CD4-positive, alpha-beta memory T cell (primary cell): ENCODE results near the gene CDK5RAP3. TPM values are rescaled to one million over a fixed set of nuclear protein-coding genes. Genes with fewer than 3 reads are reported as not detected.
A peak's percentile ranks its signal among the peaks of the same experiment; 100 is the strongest.

Experiments
- CTCF ChIA-PET: fragments of 350-600 bp; sonication (Branson Sonifier 250); formaldehyde crosslinking; loops from one replicate; lab custom pipeline; 2021; ENCODE audit warnings: inconsistent platforms; ENCODE audit not compliant: partially characterized antibody; lab: Charles Lee
- POLR2A ChIA-PET: fragments of 350-600 bp; sonication (Branson Sonifier 250); formaldehyde crosslinking; loops from one replicate; lab custom pipeline; 2021; ENCODE audit not compliant: partially characterized antibody; lab: Charles Lee
- DNase-seq, 5 donors: peaks; one replicate each; pipeline versions ENCODE4 v3.0.0 to v3.0.0-alpha.2; 2020 to 2022; ENCODE audit warnings: mixed read lengths in 1 of 5
- H3K27ac ChIP-seq: one replicate; pipeline ENCODE4 v1.7.0; 2013; ENCODE audit warnings: low read depth, low read length
- H3K27me3 ChIP-seq: 2 replicates; pipeline ENCODE4 v1.7.0; 2013; ENCODE audit warnings: mild to moderate bottlenecking, low read length, moderate library complexity; ENCODE audit not compliant: insufficient read depth
- H3K36me3 ChIP-seq: 2 replicates; pipeline ENCODE4 v1.7.0; 2013; ENCODE audit warnings: mild to moderate bottlenecking, low read length, moderate library complexity; ENCODE audit not compliant: insufficient read depth
- H3K4me1 ChIP-seq: 2 replicates; pipeline ENCODE4 v1.7.0; 2013; ENCODE audit warnings: mild to moderate bottlenecking, low read length, moderate library complexity; ENCODE audit not compliant: insufficient read depth
- H3K4me3 ChIP-seq, 2 donors: one replicate each; pipeline ENCODE4 v1.7.0; 2013; ENCODE audit warnings: low read length in 2 of 2, mild to moderate bottlenecking in 1 of 2
- H3K9me3 ChIP-seq, 2 donors: one replicate each; pipeline ENCODE4 v1.7.0; 2013; ENCODE audit warnings: low read length in 2 of 2, control low read depth in 1 of 2; ENCODE audit not compliant: control insufficient read depth in 1 of 2
- H3K27ac Mint-ChIP-seq, 7 donors: one replicate each; pipeline ENCODE4 v1.8.0; 2020 to 2021; ENCODE audit warnings: mixed read lengths in 7 of 7, mild to moderate bottlenecking in 6 of 7, inconsistent platforms in 3 of 7, moderate library complexity in 3 of 7
- H3K27me3 Mint-ChIP-seq, 2 donors: one replicate each; pipeline ENCODE4 v1.8.0; 2020 to 2021; ENCODE audit warnings: mixed read lengths in 2 of 2
- H3K36me3 Mint-ChIP-seq, 2 donors: one replicate each; pipeline ENCODE4 v1.8.0; 2020 to 2021; ENCODE audit warnings: mixed read lengths in 2 of 2, inconsistent platforms in 1 of 2, mild to moderate bottlenecking in 1 of 2
- H3K4me1 Mint-ChIP-seq, 4 donors: one replicate each; pipeline ENCODE4 v1.8.0; 2020 to 2021; ENCODE audit warnings: mixed read lengths in 4 of 4, mild to moderate bottlenecking in 1 of 4
- H3K4me3 Mint-ChIP-seq, 8 donors: one replicate each; pipeline ENCODE4 v1.8.0; 2020 to 2021; ENCODE audit warnings: mixed read lengths in 8 of 8, mild to moderate bottlenecking in 7 of 8, moderate library complexity in 6 of 8, inconsistent platforms in 3 of 8
- H3K9me3 Mint-ChIP-seq, 8 donors: one replicate each; pipeline ENCODE4 v1.8.0; 2020 to 2021; ENCODE audit warnings: mixed read lengths in 8 of 8, mild to moderate bottlenecking in 5 of 8, inconsistent platforms in 3 of 8, moderate library complexity in 1 of 8
- intact Hi-C: fragments of 100-400 bp; cut with micrococcal nuclease; formaldehyde crosslinking; loops from one replicate; pipeline ENCODE4 v1.15.1; 2023
- polyA plus RNA-seq, 2 donors: library from polyadenylated mRNA; unstranded; fragments of 300-500 nt; fragmentation: Illumina TruSeq; gene quantifications; one replicate each; pipeline ENCODE4 v1.2.3, GENCODE V29; 2021
- total RNA-seq, 2 experiments: library from RNA; stranded (reverse); gene quantifications; one replicate each; pipeline ENCODE4 v1.2.3, GENCODE V29; 2021

CDK5RAP3 gene
- total and polyA plus RNA-seq, 4 experiments from 2014 or later, result 75.1 to 343 (median 220) TPM

DNA sequence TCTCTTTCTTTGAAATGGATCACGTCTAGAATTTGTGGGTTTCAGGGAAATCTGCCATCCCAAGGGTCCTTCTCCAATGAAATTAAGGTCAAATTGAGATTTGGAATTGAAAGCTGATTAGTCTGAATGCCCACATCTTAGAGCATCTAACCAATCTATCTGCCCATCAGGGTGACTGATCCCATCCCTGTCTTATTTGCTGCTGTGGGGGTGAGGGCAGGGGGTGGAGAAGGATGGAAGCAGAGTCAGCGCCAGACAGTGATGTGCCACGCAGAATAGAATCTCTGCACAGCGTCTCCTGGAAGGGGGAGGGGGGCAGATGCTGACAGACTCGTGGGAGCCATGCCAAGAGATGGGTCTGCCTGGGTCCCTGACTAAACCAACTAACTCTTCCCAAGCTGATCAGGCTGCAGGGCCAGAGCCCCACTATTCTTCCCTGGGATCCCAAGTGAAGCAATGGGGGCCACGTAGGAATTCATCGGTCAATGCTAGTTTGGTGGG is 32.1 kb downstream of the CDK5RAP3 start:
- Mint-ChIP-seq H3K9me3 (no peaks in the 10 kb centered on the region), H3K4me3 (no peak overlapping the region), H3K4me1 (peaks cover 0 to 5% (median under 1%) of the 10 kb centered on the region in 4 donors), H3K27ac (no peak overlapping the region), H3K27me3 (peaks cover 5 to 20% of the 10 kb centered on the region in 2 donors), H3K36me3 (no peaks in the 10 kb centered on the region)
- Histone ChIP-seq H3K27me3 (no peaks in the 10 kb centered on the region), H3K9me3 (no peaks in the 10 kb centered on the region), H3K27ac (no peak overlapping the region), H3K4me1 (peaks cover 4% of the 10 kb centered on the region), H3K4me3 (no peak overlapping the region), H3K36me3 (no peaks in the 10 kb centered on the region)
- intact Hi-C loops, result no loop called here
- POLR2A ChIA-PET, result no interaction called here
- DNase-seq, result no peak
- CTCF ChIA-PET, result interaction anchor here (0.6 kb wide), 1 partner anchor 634 kb away, joined by 4 read pairs; no protein-coding TSS in a partner anchor

DNA sequence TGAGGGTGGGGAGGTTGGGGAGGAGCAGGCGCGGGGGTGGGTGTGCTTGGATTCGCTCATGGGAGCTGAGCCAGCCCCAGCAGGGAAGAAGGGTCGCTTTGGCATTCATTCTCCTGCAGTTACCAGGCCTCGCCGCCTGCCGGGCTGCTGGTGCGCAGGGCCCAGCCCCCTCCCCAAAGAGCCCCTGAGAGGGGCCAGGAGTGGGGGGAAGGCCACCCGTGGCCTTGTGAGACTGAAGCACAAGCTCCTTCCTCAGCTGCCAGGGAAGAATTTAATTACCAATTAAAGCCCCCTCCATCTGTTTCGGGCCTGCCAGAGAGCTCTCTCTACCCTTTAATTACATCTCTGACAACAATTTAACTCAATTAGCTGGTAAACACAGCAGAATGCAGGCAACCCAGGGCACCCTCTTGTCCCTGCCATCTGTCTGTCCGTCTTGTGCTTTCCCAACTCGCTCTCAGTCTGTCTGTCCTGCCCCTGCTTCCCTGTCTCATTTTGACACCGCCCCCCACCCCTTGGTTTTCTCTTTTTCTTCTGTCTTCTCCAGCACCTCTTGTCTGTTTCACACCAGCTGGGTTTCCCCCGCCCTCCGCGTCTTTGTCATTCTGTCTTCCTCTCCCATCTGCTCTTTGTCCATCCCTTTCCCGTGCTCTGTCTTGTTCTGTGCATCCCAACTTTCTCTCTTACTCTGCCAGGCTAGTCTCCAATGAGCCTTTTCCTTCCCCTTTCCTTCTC is 32.7 kb downstream of the CDK5RAP3 start:
- Histone ChIP-seq H3K27me3 (no peaks in the 10 kb centered on the region), H3K36me3 (no peaks in the 10 kb centered on the region), H3K4me3 (no peak overlapping the region), H3K9me3 (no peaks in the 10 kb centered on the region), H3K4me1 (peaks cover 4% of the 10 kb centered on the region), H3K27ac (no peak overlapping the region)
- no peak for DNase-seq
- ChIA-PET CTCF (interaction anchor here (0.6 to 0.8 kb wide), 2 partner anchors 57 to 633 kb away, joined by 3 read pairs; no protein-coding TSS in a partner anchor), POLR2A (no interaction called here)
- intact Hi-C loops, result no loop called here
- H3K4me3 Mint-ChIP-seq, result no peak overlapping the region
- H3K36me3 Mint-ChIP-seq, result no peaks in the 10 kb centered on the region
- H3K4me1 Mint-ChIP-seq, result peaks cover 0 to 5% (median under 1%) of the 10 kb centered on the region in 4 donors
- H3K9me3 Mint-ChIP-seq, result no peaks in the 10 kb centered on the region
- H3K27ac Mint-ChIP-seq, result no peak overlapping the region
- H3K27me3 Mint-ChIP-seq, result peaks cover 6 to 22% of the 10 kb centered on the region in 2 donors

DNA sequence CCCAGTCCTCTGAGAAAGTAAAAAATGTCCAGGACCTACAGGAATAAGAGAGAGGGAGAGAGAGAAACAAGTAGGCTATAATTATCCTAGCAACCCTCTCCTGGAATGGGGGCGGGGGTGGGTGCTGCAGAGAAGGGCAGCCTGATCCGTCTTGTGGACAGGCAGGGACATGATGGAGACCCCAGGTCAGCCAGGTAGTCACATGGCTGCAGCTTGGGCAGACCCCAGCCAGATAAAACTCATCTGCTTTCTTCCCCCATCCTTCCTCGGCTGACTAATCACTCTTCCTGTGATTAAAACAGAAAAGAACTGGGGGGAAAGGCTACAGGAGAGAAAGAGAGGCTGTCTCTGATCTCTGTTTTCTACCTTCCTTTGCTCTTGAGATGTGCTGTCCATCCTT is 34.1 kb downstream of the CDK5RAP3 start:
- peaks cover 3% of the 10 kb centered on the region for H3K27me3 ChIP-seq
- ChIA-PET CTCF (no interaction called here), POLR2A (no interaction called here)
- peaks cover 4% of the 10 kb centered on the region for H3K4me1 ChIP-seq
- H3K36me3 ChIP-seq, result no peaks in the 10 kb centered on the region
- no peak for DNase-seq
- no peaks in the 10 kb centered on the region for H3K36me3 Mint-ChIP-seq
- H3K27ac ChIP-seq, result no peak overlapping the region
- H3K4me3 ChIP-seq, result no peak overlapping the region
- no peak overlapping the region for H3K27ac Mint-ChIP-seq
- no peaks in the 10 kb centered on the region for H3K9me3 ChIP-seq
- peaks cover 11 to 29% of the 10 kb centered on the region in 2 donors for H3K27me3 Mint-ChIP-seq
- no peaks in the 10 kb centered on the region for H3K9me3 Mint-ChIP-seq
- intact Hi-C loops, result no loop called here
- no peak overlapping the region for H3K4me3 Mint-ChIP-seq
- H3K4me1 Mint-ChIP-seq, result no peaks in the 10 kb centered on the region

DNA sequence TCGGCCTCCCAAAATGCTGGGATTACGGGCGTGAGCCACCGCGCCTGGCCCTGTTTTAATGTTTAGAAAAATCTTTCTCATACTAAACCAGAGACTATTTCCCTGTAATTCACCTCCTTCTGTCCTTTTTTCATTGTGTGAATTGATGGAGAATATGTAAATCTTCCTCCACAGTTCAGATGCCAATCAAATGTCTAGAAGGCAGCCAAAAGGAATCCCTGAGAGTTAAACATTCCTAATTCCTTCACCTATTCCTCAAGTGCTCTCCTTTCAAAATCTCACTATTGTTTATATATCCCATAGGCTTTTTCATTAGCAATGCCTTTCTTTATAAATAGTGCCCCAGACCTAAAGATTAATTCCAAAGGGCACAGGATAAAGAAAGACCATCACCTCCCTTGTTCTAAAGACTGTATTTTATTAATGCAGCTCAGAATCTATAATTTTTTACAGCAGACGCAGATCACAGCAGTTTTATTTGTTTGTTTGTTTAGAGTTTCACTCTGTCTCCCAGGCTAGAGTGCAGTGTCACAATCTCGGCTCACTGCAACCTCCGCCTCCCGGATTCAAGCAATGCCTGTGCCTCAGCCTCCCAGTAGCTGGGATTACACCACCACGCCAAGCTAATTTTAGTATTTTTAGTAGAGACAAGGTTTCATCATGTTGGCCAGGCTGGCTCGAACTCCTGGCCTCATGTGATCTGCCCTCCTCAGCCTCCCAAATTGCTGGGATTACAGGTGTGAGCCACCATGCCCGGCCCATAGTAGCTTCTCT is 36.2 kb downstream of the CDK5RAP3 start:
- Histone ChIP-seq H3K4me3 (no peak overlapping the region), H3K27ac (no peak overlapping the region), H3K27me3 (peaks cover 11% of the 10 kb centered on the region), H3K4me1 (peaks cover 11% of the 10 kb centered on the region), H3K36me3 (no peaks in the 10 kb centered on the region), H3K9me3 (no peaks in the 10 kb centered on the region)
- no peaks in the 10 kb centered on the region for H3K36me3 Mint-ChIP-seq
- ChIA-PET POLR2A (no interaction called here), CTCF (interaction anchor here (1.4 kb wide), 1 partner anchor 72 kb away, joined by 4 read pairs; no protein-coding TSS in a partner anchor)
- H3K4me3 Mint-ChIP-seq, result no peak overlapping the region
- H3K9me3 Mint-ChIP-seq, result no peaks in the 10 kb centered on the region
- intact Hi-C loops, result no loop called here
- H3K27ac Mint-ChIP-seq, result no peak overlapping the region
- peaks cover 6 to 11% (median 10%) of the 10 kb centered on the region in 4 donors for H3K4me1 Mint-ChIP-seq
- no peak for DNase-seq
- peaks cover 21 to 39% of the 10 kb centered on the region in 2 donors for H3K27me3 Mint-ChIP-seq

DNA sequence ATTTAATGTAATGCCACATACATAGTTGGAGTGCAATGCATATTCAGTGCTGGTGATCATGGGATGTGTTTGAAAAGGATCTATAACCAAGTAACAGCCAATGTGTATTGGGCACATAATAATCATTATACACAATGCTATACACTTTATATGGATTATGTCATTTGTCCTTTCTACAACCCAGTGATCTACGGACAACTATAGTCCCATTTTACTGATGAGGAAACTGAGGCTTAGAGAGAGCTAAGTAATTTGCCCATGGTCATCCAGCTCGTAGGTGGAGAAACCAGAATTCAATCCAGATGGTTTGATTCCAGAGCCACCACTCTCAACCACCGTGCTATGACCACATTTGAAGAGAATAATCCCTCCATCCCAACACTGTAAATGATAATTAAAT is 39.3 kb downstream of the CDK5RAP3 start:
- no peak for DNase-seq
- CTCF ChIA-PET, result interaction anchor here (0.8 to 2.9 kb wide), 9 partner anchors 10 to 167 kb away, joined by 3 to 22 read pairs (median 4); partner anchors contain the start of gene CDK5RAP3
- H3K9me3 Mint-ChIP-seq, result no peaks in the 10 kb centered on the region
- no peaks in the 10 kb centered on the region for H3K36me3 ChIP-seq
- H3K27me3 ChIP-seq, result peaks cover 11% of the 10 kb centered on the region
- H3K4me1 ChIP-seq, result peaks cover 8% of the 10 kb centered on the region
- POLR2A ChIA-PET, result no interaction called here
- H3K9me3 ChIP-seq, result no peaks in the 10 kb centered on the region
- no peaks in the 10 kb centered on the region for H3K36me3 Mint-ChIP-seq
- H3K4me1 Mint-ChIP-seq, result peaks cover 8 to 18% (median 13%) of the 10 kb centered on the region in 4 donors
- H3K27ac ChIP-seq, result no peak overlapping the region
- no peak overlapping the region for H3K27ac Mint-ChIP-seq
- intact Hi-C loops, result no loop called here
- H3K4me3 Mint-ChIP-seq, result no peak overlapping the region
- peaks cover 22 to 44% of the 10 kb centered on the region in 2 donors for H3K27me3 Mint-ChIP-seq
- no peak overlapping the region for H3K4me3 ChIP-seq

DNA sequence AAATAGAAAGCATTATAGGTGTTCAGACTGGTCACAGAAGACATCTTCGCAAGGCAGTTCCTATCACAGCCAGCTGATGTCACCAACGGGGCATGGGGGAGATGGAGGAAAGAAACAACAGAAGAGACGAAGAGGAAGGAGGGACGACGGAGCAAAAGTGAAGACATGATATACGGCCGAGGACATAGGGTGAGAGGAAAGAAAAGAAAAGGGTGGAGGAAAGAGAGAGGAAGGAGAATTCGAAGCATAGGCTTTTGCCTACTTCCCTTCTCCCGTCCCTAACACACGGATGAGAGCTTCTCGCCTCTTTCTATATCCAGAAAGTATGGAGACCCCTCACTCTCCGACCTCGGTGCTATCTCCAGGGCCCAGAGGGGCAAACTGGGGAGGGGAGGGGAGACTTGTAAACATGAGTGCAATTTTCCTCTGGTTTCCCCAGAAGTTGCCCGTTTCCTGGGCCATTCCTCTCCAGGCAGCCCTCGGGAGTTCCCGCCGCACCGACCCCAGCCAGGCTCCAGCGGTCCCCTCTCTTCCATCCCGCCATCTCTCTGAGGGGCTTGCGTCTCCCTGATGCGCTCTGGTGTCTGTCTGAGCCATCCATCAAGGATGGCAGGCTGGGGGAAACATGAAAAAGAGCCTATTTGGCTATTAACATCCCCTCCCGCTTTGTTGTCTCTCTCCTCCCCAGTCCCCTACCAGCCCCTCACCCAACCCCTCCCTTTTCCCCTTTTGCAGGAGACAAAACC is 40.7 kb downstream of the CDK5RAP3 start:
- ChIA-PET POLR2A (interaction anchor here (1.0 to 2.0 kb wide), 3 partner anchors 14 to 116 kb away, joined by 3 to 12 read pairs (median 3); partner anchors contain the start of gene CDK5RAP3), CTCF (interaction anchor here (0.7 to 2.9 kb wide), 13 partner anchors 9 to 170 kb away, joined by 3 to 22 read pairs (median 4); partner anchors contain the start of gene CDK5RAP3)
- peak overlapping the region in 1 of 2 donors; percentile 36 for H3K4me3 ChIP-seq
- Mint-ChIP-seq H3K27me3 (peaks cover 22 to 42% of the 10 kb centered on the region in 2 donors), H3K9me3 (no peaks in the 10 kb centered on the region), H3K4me1 (peaks cover 9 to 18% (median 14%) of the 10 kb centered on the region in 4 donors), H3K27ac (peak overlapping the region in 3 of 7 donors; percentile 11 to 85 (median 77)), H3K36me3 (no peaks in the 10 kb centered on the region), H3K4me3 (peak overlapping the region; percentile 76 to 92 (median 84))
- peaks cover 11% of the 10 kb centered on the region for H3K27me3 ChIP-seq
- no peaks in the 10 kb centered on the region for H3K36me3 ChIP-seq
- H3K27ac ChIP-seq, result no peak overlapping the region
- peak; percentile 25 to 51 (median 42) for DNase-seq
- intact Hi-C loops, result loop anchor here (1.0 kb wide), 1 partner anchor 13 kb away; no protein-coding TSS in a partner anchor
- peaks cover 8% of the 10 kb centered on the region for H3K4me1 ChIP-seq
- no peaks in the 10 kb centered on the region for H3K9me3 ChIP-seq
